Ovary (tissue), 3 donors: ENCODE data around the gene RAC2.

Source experiments
- CTCF ChIP-seq, 3 donors: fragments of 450-650 bp in 2 of 3; fragments of 200-600 bp in 1 of 3; IDR thresholded peaks; one replicate each; pipeline versions ENCODE4 v1.5.1 to v1.8.0; 2016 to 2022; ENCODE audit warnings: antibody characterized with exemption in 3 of 3, mild to moderate bottlenecking in 1 of 3
- POLR2A ChIP-seq: fragments of 450-650 bp; IDR thresholded peaks from one replicate; pipeline ENCODE4 v1.6.1; 2017; ENCODE audit warnings: antibody characterized with exemption, mild to moderate bottlenecking, moderate library complexity
- donor health status: DM: no; HTN: no; CAD: no.

- TF ChIP-seq CTCF (IDR thresholded peaks at IDR 0.05) = no peak
- TF ChIP-seq POLR2A = no peak
Measured at GRCh38 chr22:37281195-37281594, 37.1 kb upstream of the RAC2 start.
